Renal cortical epithelial cell (primary cell): ENCODE results near the gene CETP. TPM values are rescaled to one million over a fixed set of nuclear protein-coding genes. Genes with fewer than 3 reads are reported as not detected.
A peak's percentile ranks its signal among the peaks of the same experiment; 100 is the strongest.

Experiments used
- DNase-seq: peaks from one replicate; pipeline ENCODE4 v3.0.0-alpha.2; 2011; ENCODE audit warnings: low read depth
- total RNA-seq: library from RNA; depleted of rRNA; stranded (reverse); fragments of >200 nt; gene quantifications from 2 replicates; pipeline ENCODE4 v1.2.3, GENCODE V29; 2014

Gene CETP
- not detected in 2 replicates for total RNA-seq

GRCh38 chr16:56961851-56962281 lies at the start of gene CETP:
Gene CETP, plus strand, starts transcription at chr16:56961950. Its CDS starts 30 bp downstream, at chr16:56961980.
- no peak for DNase-seq

GRCh38 chr16:56912746-56913708 lies 48.7 kb upstream of the CETP start:
- no peak for DNase-seq

GRCh38 chr16:56914896-56915295 lies 46.9 kb upstream of the CETP start:
- DNase-seq, result no peak

GRCh38 chr16:56915336-56916119 lies 46.2 kb upstream of the CETP start:
- no peak for DNase-seq

GRCh38 chr16:56916571-56917403 lies 45.0 kb upstream of the CETP start:
- DNase-seq, result no peak

GRCh38 chr16:56918467-56919012 lies 43.2 kb upstream of the CETP start:
- peak; percentile 48 for DNase-seq

GRCh38 chr16:56919099-56919800 lies 42.5 kb upstream of the CETP start:
- no peak for DNase-seq

- DNase-seq, result no peak
Measured at GRCh38 chr16:56921571-56921970, 40.2 kb upstream of the CETP start.

GRCh38 chr16:56923481-56924091 lies 38.2 kb upstream of the CETP start:
- no peak for DNase-seq

- no peak for DNase-seq
Measured at GRCh38 chr16:56927471-56927870, 34.3 kb upstream of the CETP start.

GRCh38 chr16:56929639-56930038 lies 32.1 kb upstream of the CETP start:
- DNase-seq, result no peak

GRCh38 chr16:56930486-56931270 lies 31.1 kb upstream of the CETP start:
- no peak for DNase-seq

- no peak for DNase-seq
Measured at GRCh38 chr16:56931271-56931891, 30.4 kb upstream of the CETP start.

GRCh38 chr16:56931892-56932720 lies 29.6 kb upstream of the CETP start, which contains the start of gene HERPUD1:
Gene HERPUD1, plus strand, starts transcription at chr16:56932142. Its CDS starts 103 bp downstream, at chr16:56932245.
- DNase-seq, result peak; percentile 90

GRCh38 chr16:56932721-56933619 lies 28.8 kb upstream of the CETP start:
- DNase-seq, result peak; percentile 76

- DNase-seq, result no peak
Measured at GRCh38 chr16:56933828-56934598, 27.7 kb upstream of the CETP start.
